ENCODE data around the gene SLC49A3. TPM values are rescaled to one million over a fixed set of nuclear protein-coding genes. Genes with fewer than 3 reads are reported as not detected.

SLC49A3 gene
- total RNA-seq, 2 experiments from 2014 or later, result not detected

DNA sequence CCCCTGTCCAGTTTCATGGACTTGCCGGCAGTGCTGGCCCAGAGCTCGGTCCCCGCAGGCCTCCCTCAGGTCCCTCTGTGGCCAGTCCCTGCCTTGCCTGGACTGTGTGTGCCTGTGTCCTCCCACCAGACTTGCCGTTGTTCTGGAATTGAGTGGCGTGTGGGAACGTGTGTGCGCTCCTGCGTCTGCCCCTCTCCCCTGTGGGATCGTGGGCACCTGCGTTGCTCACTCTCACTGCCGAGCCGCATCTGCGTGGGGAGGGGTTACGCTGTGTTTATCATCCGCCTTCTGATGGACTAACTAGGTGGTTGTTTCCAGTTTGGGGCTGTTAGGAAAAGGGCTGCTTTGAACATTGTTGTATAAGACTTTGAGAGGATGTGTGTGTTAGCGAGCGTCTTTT, 37.9 kb upstream of the SLC49A3 start:
- DNase-seq (ENCODE audit: low spot score), result no peak
- Histone ChIP-seq H3K4me2 (ENCODE audit: low read length) (no peak overlapping the region), H2AFZ (ENCODE audit: low read length) (no peak overlapping the region), H3K27ac (ENCODE audit: low read depth, low read length, poor library complexity, severe bottlenecking) (no peak overlapping the region), H3K9me2 (ENCODE audit: insufficient read depth, low read length) (no peaks in the 10 kb centered on the region), H3K9me3 (ENCODE audit: low read length) (no peaks in the 10 kb centered on the region), H3K4me3 (ENCODE audit: low read depth, low read length, poor library complexity, severe bottlenecking) (no peak overlapping the region), H3K4me1 (ENCODE audit: insufficient read depth, low read length, poor library complexity, severe bottlenecking) (no peaks in the 10 kb centered on the region), H3K36me3 (ENCODE audit: insufficient read depth, low read length) (peaks cover 35% of the 10 kb centered on the region), H4K20me1 (ENCODE audit: insufficient read depth, low read length) (0 out of 2 replicates have a peak, but pooled peaks cover 4% of the 10 kb centered on the region), H3K79me2 (ENCODE audit: insufficient read depth, low read depth, low read length) (no peaks in the 10 kb centered on the region)
- no peak for TF ChIP-seq EZH2phosphoT487 (IDR thresholded peaks at IDR 0.05; ENCODE audit: borderline replicate concordance, low read depth, low read length)
- TF ChIP-seq, protein P1, sequence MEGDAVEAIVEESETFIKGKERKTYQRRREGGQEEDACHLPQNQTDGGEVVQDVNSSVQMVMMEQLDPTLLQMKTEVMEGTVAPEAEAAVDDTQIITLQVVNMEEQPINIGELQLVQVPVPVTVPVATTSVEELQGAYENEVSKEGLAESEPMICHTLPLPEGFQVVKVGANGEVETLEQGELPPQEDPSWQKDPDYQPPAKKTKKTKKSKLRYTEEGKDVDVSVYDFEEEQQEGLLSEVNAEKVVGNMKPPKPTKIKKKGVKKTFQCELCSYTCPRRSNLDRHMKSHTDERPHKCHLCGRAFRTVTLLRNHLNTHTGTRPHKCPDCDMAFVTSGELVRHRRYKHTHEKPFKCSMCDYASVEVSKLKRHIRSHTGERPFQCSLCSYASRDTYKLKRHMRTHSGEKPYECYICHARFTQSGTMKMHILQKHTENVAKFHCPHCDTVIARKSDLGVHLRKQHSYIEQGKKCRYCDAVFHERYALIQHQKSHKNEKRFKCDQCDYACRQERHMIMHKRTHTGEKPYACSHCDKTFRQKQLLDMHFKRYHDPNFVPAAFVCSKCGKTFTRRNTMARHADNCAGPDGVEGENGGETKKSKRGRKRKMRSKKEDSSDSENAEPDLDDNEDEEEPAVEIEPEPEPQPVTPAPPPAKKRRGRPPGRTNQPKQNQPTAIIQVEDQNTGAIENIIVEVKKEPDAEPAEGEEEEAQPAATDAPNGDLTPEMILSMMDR (conservative IDR thresholded peaks at IDR 0.05; ENCODE audit: low read length), result no peak
- intact Hi-C loops (cut with micrococcal nuclease; ENCODE audit: unreplicated experiment), result no loop called here
- ChIA-PET POLR2A (no interaction called here), CTCF (ENCODE audit: unreplicated experiment) (no interaction called here)
- BruUV-seq (replicated peaks), result no TSS peak

DNA sequence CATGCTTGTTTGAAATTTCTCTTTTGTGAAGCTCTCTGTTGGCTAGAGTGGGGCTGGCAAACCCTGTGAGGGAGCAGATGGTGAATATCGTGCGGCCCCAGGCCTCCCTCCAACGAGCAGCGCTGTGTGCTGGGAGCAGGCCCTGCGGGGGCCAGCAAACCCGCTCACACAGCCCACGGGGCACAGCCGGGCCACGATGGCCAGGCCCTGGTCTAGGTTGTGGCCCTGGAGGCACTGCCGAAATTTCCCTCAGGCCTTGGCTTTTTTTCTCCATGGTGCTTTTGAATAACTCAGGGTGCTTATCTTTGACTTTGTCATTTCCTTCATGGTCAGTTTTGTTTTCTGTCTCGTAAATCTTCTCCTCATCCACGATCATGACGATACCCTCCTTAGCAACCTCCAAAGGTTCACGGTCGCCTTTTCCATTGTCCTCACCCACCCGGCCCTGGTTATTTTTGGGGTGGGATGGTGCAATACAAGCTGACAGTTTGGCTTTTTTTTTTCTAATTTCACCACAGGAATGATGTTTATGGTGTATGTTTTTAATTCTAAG, 37.4 kb upstream of the SLC49A3 start:
- no peak overlapping the region for H3K4me2 ChIP-seq (ENCODE audit: low read length)
- TF ChIP-seq EZH2phosphoT487 (IDR thresholded peaks at IDR 0.05; ENCODE audit: borderline replicate concordance, low read depth, low read length), result no peak
- TF ChIP-seq, protein P1 (conservative IDR thresholded peaks at IDR 0.05; ENCODE audit: low read length), result no peak
- H3K4me3 ChIP-seq (ENCODE audit: low read depth, low read length, poor library complexity, severe bottlenecking), result no peak overlapping the region
- no peaks in the 10 kb centered on the region for H3K79me2 ChIP-seq (ENCODE audit: insufficient read depth, low read depth, low read length)
- ChIA-PET CTCF (ENCODE audit: unreplicated experiment) (no interaction called here), POLR2A (no interaction called here)
- intact Hi-C loops (cut with micrococcal nuclease; ENCODE audit: unreplicated experiment), result no loop called here
- H3K4me1 ChIP-seq (ENCODE audit: insufficient read depth, low read length, poor library complexity, severe bottlenecking), result no peaks in the 10 kb centered on the region
- H3K27ac ChIP-seq (ENCODE audit: low read depth, low read length, poor library complexity, severe bottlenecking), result no peak overlapping the region
- no peaks in the 10 kb centered on the region for H3K9me3 ChIP-seq (ENCODE audit: low read length)
- no peak overlapping the region for H2AFZ ChIP-seq (ENCODE audit: low read length)
- peaks cover 38% of the 10 kb centered on the region for H3K36me3 ChIP-seq (ENCODE audit: insufficient read depth, low read length)
- BruUV-seq (replicated peaks), result no TSS peak
- H3K9me2 ChIP-seq (ENCODE audit: insufficient read depth, low read length), result no peaks in the 10 kb centered on the region
- DNase-seq (ENCODE audit: low spot score), result no peak
- H4K20me1 ChIP-seq (ENCODE audit: insufficient read depth, low read length), result 0 out of 2 replicates have a peak, but pooled peaks cover 4% of the 10 kb centered on the region

DNA sequence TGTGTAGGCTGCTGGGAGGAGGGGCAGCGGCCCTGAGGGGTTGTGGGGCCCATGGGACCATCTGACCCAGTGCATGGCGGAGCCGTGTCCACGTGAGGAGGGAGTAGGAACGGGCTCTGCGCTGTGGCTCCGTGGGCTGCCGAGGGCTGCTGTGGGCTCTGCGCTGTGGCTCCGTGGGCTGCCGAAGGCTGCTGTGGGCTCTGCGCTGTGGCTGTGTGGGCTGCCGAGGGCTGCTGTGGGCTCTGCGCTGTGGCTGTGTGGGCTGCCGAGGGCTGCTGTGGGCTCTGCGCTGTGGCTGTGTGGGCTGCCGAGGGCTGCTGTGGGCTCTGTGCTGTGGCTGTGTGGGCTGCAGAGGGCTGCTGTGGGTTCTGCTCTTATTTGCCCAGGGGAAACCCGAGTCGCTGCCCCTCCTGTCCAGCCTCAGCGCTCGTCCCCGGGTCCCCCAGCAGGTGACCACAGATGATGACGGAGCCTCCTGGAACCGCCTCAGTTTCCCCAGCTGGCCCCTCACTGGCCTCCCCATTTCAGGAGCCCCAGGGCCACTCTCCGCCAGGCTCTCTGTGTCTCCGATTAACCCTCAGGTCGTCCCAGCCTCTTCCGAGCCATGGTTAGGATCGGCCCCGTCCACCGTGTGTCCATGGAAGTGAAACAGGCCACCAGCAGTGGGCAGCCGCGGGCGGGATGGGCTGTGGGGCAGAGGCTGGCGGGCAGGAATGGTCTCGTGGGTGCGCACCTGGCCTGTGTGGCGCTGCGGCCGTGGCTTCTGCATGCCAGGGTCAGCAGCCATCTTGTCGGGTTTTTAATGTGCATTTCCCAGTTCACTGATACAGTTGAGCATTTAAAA, 36.7 kb upstream of the SLC49A3 start:
- Histone ChIP-seq H4K20me1 (ENCODE audit: insufficient read depth, low read length) (0 out of 2 replicates have a peak, but pooled peaks cover 4% of the 10 kb centered on the region), H3K4me2 (ENCODE audit: low read length) (no peak overlapping the region), H3K36me3 (ENCODE audit: insufficient read depth, low read length) (peaks cover 33% of the 10 kb centered on the region), H3K4me1 (ENCODE audit: insufficient read depth, low read length, poor library complexity, severe bottlenecking) (no peaks in the 10 kb centered on the region), H3K9me3 (ENCODE audit: low read length) (no peaks in the 10 kb centered on the region), H3K79me2 (ENCODE audit: insufficient read depth, low read depth, low read length) (no peaks in the 10 kb centered on the region), H3K4me3 (ENCODE audit: low read depth, low read length, poor library complexity, severe bottlenecking) (no peak overlapping the region), H2AFZ (ENCODE audit: low read length) (no peak overlapping the region), H3K27ac (ENCODE audit: low read depth, low read length, poor library complexity, severe bottlenecking) (no peak overlapping the region), H3K9me2 (ENCODE audit: insufficient read depth, low read length) (no peaks in the 10 kb centered on the region)
- intact Hi-C loops (cut with micrococcal nuclease; ENCODE audit: unreplicated experiment), result no loop called here
- no peak for DNase-seq (ENCODE audit: low spot score)
- TF ChIP-seq, protein P1 (conservative IDR thresholded peaks at IDR 0.05; ENCODE audit: low read length), result no peak
- no peak for TF ChIP-seq EZH2phosphoT487 (IDR thresholded peaks at IDR 0.05; ENCODE audit: borderline replicate concordance, low read depth, low read length)
- POLR2A ChIA-PET, result no interaction called here
- CTCF ChIA-PET (ENCODE audit: unreplicated experiment), result no interaction called here
- BruUV-seq (replicated peaks), result no TSS peak
